ENCODE data around the gene NPIPB6.
A peak's percentile ranks its signal among the peaks of the same experiment; 100 is the strongest.
"Not testable (repeated sequence)": the region's sequence is repeated elsewhere in the genome, so short reads cannot be mapped to it uniquely, and the experiment has no call there.

The NPIPB6 gene

GRCh38 chr16:28363408-28363807 is at the start of gene NPIPB6:
NPIPB6 (minus strand) TSS chr16:28363508; CDS start chr16:28362822, 686 bp downstream.
- DNase-seq (ENCODE audit: low read depth in 2 of 2) = not testable (repeated sequence)

GRCh38 chr16:28403220-28404072 is 40.1 kb upstream of the NPIPB6 start, which contains the start of gene EIF3CL:
EIF3CL (minus strand) TSS chr16:28403841; CDS start chr16:28403618, 223 bp downstream.
- DNase-seq (ENCODE audit: low read depth in 2 of 2) = not testable (repeated sequence)

- not testable (repeated sequence) for DNase-seq (ENCODE audit: low read depth in 2 of 2)
Measured at GRCh38 chr16:28392054-28392453, 28.7 kb upstream of the NPIPB6 start.

- not testable (repeated sequence) for DNase-seq (ENCODE audit: low read depth in 2 of 2)
Measured at GRCh38 chr16:28382177-28382867, 19.0 kb upstream of the NPIPB6 start.

GRCh38 chr16:28377822-28378221 is 14.5 kb upstream of the NPIPB6 start:
- not testable (repeated sequence) for DNase-seq (ENCODE audit: low read depth in 2 of 2)

- DNase-seq (ENCODE audit: low read depth in 2 of 2) = not testable (repeated sequence)
Measured at GRCh38 chr16:28377108-28377625, 13.9 kb upstream of the NPIPB6 start.

- not testable (repeated sequence) for DNase-seq (ENCODE audit: low read depth in 2 of 2)
Measured at GRCh38 chr16:28375115-28375514, 11.8 kb upstream of the NPIPB6 start.

- DNase-seq (ENCODE audit: low read depth in 2 of 2) = not testable (repeated sequence)
Measured at GRCh38 chr16:28374281-28374680, 11.0 kb upstream of the NPIPB6 start.

GRCh38 chr16:28367926-28368325 is 4.6 kb upstream of the NPIPB6 start:
- DNase-seq (ENCODE audit: low read depth in 2 of 2) = not testable (repeated sequence)

GRCh38 chr16:28364268-28365173 is 1.2 kb upstream of the NPIPB6 start:
- DNase-seq (ENCODE audit: low read depth in 2 of 2) = not testable (repeated sequence)

GRCh38 chr16:28362600-28362999 is 708 bp downstream of the NPIPB6 start:
- DNase-seq (ENCODE audit: low read depth in 2 of 2) = not testable (repeated sequence)

GRCh38 chr16:28338230-28338629 is 25.1 kb downstream of the NPIPB6 start:
- not testable (repeated sequence) for DNase-seq (ENCODE audit: low read depth in 2 of 2)

- not testable (repeated sequence) for DNase-seq (ENCODE audit: low read depth in 2 of 2)
Measured at GRCh38 chr16:28336940-28337710, 26.2 kb downstream of the NPIPB6 start.

- not testable (repeated sequence) for DNase-seq (ENCODE audit: low read depth in 2 of 2)
Measured at GRCh38 chr16:28335678-28336077, 27.6 kb downstream of the NPIPB6 start.

- DNase-seq (ENCODE audit: low read depth in 2 of 2) = not testable (repeated sequence)
Measured at GRCh38 chr16:28332632-28333031, 30.7 kb downstream of the NPIPB6 start.

GRCh38 chr16:28330981-28331380 is 32.3 kb downstream of the NPIPB6 start:
- DNase-seq (ENCODE audit: low read depth in 2 of 2) = not testable (repeated sequence)

- not testable (repeated sequence) for DNase-seq (ENCODE audit: low read depth in 2 of 2)
Measured at GRCh38 chr16:28330232-28330631, 33.1 kb downstream of the NPIPB6 start.

- peak in 1 of 2 experiments; percentile 11 for DNase-seq (ENCODE audit: low read depth in 2 of 2)
Measured at GRCh38 chr16:28326881-28327610, 36.3 kb downstream of the NPIPB6 start.

- DNase-seq (ENCODE audit: low read depth in 2 of 2) = no peak
Measured at GRCh38 chr16:28324887-28325279, 38.4 kb downstream of the NPIPB6 start.
